Adrenal gland (tissue), 5 donors: Measurements from ENCODE around the gene PUM2.

ENCODE experiments used
- POLR2A ChIP-seq, 2 donors: fragments of 450-650 bp; IDR thresholded peaks; one replicate each; pipeline ENCODE4 v1.6.1; 2017; ENCODE audit warnings: antibody characterized with exemption in 2 of 2, mild to moderate bottlenecking in 2 of 2, moderate library complexity in 1 of 2
- TF ChIP-seq, protein P1 (sequence below), 6 experiments: fragments of 450-650 bp in 4 of 6; fragments of 200-600 bp in 2 of 6; sonication (generic) in 1 of 6; IDR thresholded peaks; 1 replicate in 5 of 6; 2 replicates in 1 of 6; pipeline versions ENCODE4 v1.5.1 to v1.8.0; 2016 to 2021; ENCODE audit warnings: antibody characterized with exemption in 6 of 6, mild to moderate bottlenecking in 2 of 6, moderate library complexity in 1 of 6
- donor health status: DM: no; HTN: no; CAD: no.

DNA sequence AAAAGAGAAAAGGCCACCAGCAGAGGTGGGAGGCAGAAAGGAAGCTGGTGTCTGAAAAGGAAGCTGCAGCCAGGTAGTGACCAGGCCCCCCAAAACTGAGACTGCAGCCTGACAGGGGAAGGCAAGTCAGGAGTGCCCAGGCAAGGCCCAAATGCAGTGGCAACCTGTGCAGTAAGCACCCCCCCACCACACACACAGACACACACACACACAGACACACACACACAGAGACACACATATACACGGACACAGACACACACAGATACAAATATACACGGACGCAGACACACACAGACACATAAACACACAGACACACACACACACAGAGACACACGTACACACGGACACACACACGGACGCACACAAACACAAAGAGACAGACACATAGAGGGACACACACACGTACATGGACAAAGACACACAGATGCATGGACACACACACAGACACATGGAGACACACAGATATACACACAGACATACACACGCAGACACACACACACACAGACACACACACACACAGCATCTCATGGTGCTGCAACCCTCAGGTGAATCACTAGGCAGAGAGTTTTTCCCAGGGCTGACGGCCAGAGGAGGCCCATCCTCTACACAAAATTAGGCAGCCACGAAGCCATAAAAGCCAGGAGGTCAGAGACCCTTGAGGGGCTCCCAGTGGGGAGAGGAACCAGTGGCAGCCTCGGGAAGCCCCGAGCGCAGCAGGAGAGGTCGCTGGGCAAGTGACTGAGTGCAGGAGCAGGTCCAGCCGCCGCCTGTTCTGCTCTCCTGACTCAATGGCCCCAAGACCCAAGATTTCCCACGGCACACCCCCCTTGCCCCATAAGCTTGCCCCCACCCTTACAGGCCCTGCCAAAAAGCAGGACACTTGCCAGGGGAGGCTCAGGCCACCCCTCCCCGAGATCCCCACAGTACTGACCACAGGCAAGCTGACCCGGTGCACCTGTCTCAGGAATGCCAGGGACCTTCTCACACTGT is 132.0 kb downstream of the PUM2 start:
- TF ChIP-seq, protein P1, sequence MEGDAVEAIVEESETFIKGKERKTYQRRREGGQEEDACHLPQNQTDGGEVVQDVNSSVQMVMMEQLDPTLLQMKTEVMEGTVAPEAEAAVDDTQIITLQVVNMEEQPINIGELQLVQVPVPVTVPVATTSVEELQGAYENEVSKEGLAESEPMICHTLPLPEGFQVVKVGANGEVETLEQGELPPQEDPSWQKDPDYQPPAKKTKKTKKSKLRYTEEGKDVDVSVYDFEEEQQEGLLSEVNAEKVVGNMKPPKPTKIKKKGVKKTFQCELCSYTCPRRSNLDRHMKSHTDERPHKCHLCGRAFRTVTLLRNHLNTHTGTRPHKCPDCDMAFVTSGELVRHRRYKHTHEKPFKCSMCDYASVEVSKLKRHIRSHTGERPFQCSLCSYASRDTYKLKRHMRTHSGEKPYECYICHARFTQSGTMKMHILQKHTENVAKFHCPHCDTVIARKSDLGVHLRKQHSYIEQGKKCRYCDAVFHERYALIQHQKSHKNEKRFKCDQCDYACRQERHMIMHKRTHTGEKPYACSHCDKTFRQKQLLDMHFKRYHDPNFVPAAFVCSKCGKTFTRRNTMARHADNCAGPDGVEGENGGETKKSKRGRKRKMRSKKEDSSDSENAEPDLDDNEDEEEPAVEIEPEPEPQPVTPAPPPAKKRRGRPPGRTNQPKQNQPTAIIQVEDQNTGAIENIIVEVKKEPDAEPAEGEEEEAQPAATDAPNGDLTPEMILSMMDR (IDR thresholded peaks at IDR 0.05), result no peak
- TF ChIP-seq POLR2A (IDR thresholded peaks at IDR 0.05), result no peak
